GM19395 (cell line): ENCODE results near the gene IL36RN.

Experiments
- ATAC-seq: cut with Tn5 transposase; IDR thresholded peaks from one replicate; pipeline ENCODE4 v1.9.1; 2021; ENCODE audit warnings: mild to moderate bottlenecking, moderate library complexity; ENCODE audit not compliant: unreplicated experiment

Gene IL36RN

GRCh38 chr2:113058998-113059960, at the start of gene IL36RN:
TSS of gene IL36RN (plus strand) at chr2:113059198. CDS start at chr2:113059439, 241 bp downstream.
- ATAC-seq: no peak

GRCh38 chr2:113009622-113010021, 49.4 kb upstream of the IL36RN start:
- no peak for ATAC-seq

GRCh38 chr2:113010088-113010487, 48.9 kb upstream of the IL36RN start:
- no peak for ATAC-seq

GRCh38 chr2:113011108-113011507, 47.9 kb upstream of the IL36RN start:
- no peak for ATAC-seq

- no peak for ATAC-seq
Observed at GRCh38 chr2:113012436-113013335, 46.3 kb upstream of the IL36RN start.

GRCh38 chr2:113013336-113013661, 45.7 kb upstream of the IL36RN start:
- no peak for ATAC-seq

- ATAC-seq: no peak
Observed at GRCh38 chr2:113014067-113014466, 44.9 kb upstream of the IL36RN start.

GRCh38 chr2:113015042-113015441, 44.0 kb upstream of the IL36RN start:
- no peak for ATAC-seq

- ATAC-seq: no peak
Observed at GRCh38 chr2:113015655-113016054, 43.3 kb upstream of the IL36RN start.

GRCh38 chr2:113018509-113018908, 40.5 kb upstream of the IL36RN start:
- ATAC-seq: no peak

- ATAC-seq: no peak
Observed at GRCh38 chr2:113021312-113021711, 37.7 kb upstream of the IL36RN start.

GRCh38 chr2:113024764-113025163, 34.2 kb upstream of the IL36RN start:
- ATAC-seq: no peak

- no peak for ATAC-seq
Observed at GRCh38 chr2:113025737-113026136, 33.3 kb upstream of the IL36RN start.

GRCh38 chr2:113027691-113028090, 31.3 kb upstream of the IL36RN start:
- ATAC-seq: no peak

GRCh38 chr2:113028112-113028511, 30.9 kb upstream of the IL36RN start:
- ATAC-seq: no peak

- ATAC-seq: no peak
Observed at GRCh38 chr2:113032737-113033136, 26.3 kb upstream of the IL36RN start.

GRCh38 chr2:113034016-113034415, 25.0 kb upstream of the IL36RN start:
- ATAC-seq: no peak

- ATAC-seq: no peak
Observed at GRCh38 chr2:113036763-113037162, 22.2 kb upstream of the IL36RN start.

GRCh38 chr2:113038291-113038690, 20.7 kb upstream of the IL36RN start:
- ATAC-seq: no peak

- ATAC-seq: no peak
Observed at GRCh38 chr2:113039158-113039557, 19.8 kb upstream of the IL36RN start.

- ATAC-seq: no peak
Observed at GRCh38 chr2:113039719-113040118, 19.3 kb upstream of the IL36RN start.

GRCh38 chr2:113041871-113042270, 17.1 kb upstream of the IL36RN start:
- no peak for ATAC-seq
